Sigmoid colon (tissue), 3 donors: ENCODE measurements around the gene ABI3.

Experiments used
- CTCF ChIP-seq, 4 experiments: fragments of 450-650 bp in 3 of 4; fragments of 200-600 bp in 1 of 4; IDR thresholded peaks; one replicate each; pipeline ENCODE4 v1.5.1; 2016 to 2019; ENCODE audit warnings: antibody characterized with exemption in 4 of 4, mild to moderate bottlenecking in 3 of 4, moderate library complexity in 2 of 4
- POLR2A ChIP-seq, 2 donors: fragments of 450-650 bp; IDR thresholded peaks; one replicate each; pipeline ENCODE4 v1.6.1; 2016; ENCODE audit warnings: antibody characterized with exemption in 2 of 2, mild to moderate bottlenecking in 2 of 2, moderate library complexity in 2 of 2

DNA sequence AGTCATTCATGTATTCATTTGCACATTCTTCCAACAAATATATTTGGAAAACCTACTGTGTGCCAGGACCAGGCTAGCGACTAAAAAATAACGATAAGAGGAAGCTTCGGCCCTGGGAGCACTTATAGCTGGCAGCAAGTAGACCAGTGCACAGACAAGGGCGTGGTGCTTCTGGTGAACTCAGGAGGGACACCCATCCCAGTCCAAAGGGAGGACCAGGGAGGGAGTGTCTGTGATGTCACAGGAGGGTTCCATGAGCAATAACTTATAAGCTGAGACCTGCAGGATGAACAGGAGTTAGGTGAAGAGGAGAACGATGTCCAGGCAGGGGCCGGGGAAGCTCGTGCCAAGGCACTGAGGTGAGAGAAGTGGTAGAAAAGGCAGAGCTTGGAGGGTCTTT is 37.4 kb downstream of the ABI3 start:
- TF ChIP-seq CTCF (IDR thresholded peaks at IDR 0.05) (no peak), POLR2A (IDR thresholded peaks at IDR 0.05) (no peak)
